Aortic smooth muscle cell (primary cell): ENCODE data around the gene AUNIP. TPM values are rescaled to one million over a fixed set of nuclear protein-coding genes. Genes with fewer than 3 reads are reported as not detected.

Experiments
- total RNA-seq: library from RNA; depleted of rRNA; stranded (reverse); fragments of >200 nt; gene quantifications from 2 replicates; pipeline ENCODE4 v1.2.3, GENCODE V29; 2014

AUNIP gene
- 1.7 and 3.6 TPM in 2 replicates for total RNA-seq

GRCh38 chr1:25858906-25859789 lies at the start of gene AUNIP:
Gene AUNIP, minus strand, starts transcription at chr1:25859457. Its CDS starts 100 bp downstream, at chr1:25859357.

DNA sequence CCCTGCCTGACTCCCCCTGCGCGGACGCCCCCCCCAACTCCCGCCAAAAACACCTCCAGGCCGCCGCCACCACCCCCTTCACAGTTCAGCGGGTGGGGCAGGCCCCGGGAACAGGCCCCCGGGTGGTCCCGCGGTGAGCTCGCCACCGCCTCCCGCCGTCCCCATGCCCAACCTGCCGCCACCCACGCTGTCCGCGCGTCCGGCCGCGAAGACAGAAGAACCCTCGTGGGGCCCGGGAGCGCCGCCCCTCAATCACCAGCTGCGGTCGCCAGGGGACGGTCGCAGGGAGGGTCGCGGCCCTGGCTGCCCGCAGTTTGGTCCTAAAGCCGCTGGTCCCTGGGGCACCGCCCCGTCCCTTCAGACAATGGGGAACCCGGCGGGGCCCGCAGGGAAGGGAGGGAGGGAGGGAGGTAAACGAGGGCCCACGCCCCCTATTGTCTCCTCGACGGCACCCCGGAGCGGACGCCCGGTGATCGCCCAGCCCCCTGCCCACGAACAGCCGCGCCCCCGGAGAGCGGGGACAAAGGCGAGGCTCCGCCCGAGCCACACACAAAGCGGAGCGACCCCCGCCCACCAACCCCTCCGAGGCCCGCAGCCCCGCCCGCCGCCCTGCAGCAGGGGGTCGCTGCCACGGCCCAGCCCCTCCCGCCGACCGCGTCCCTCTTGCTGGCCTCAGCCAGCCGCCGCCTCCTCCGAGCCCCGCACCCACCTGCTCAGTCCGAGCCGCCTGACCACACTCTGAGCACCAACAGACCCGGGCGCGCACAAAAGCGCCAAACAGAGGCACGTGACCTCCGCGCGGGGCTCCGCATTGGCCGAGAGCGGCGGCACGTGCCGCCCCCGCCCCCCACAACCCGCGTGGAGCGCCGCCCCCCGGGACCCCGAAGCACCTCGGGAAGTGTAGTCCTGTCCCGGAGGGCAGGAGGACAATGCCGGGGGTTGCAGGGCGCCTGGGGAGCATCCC lies 46.7 kb upstream of the AUNIP start, which contains the start of gene STMN1:
Gene STMN1 (minus strand): TSS at position 740 of the 964 bp plus-strand sequence. CDS start 1,743 bp downstream, outside the sequence.

GRCh38 chr1:25875154-25875855 lies 16.0 kb upstream of the AUNIP start, which contains the start of gene PAQR7:
Gene PAQR7, minus strand, starts transcription at chr1:25875708. Its CDS starts 11,869 bp downstream, at chr1:25863839.

DNA sequence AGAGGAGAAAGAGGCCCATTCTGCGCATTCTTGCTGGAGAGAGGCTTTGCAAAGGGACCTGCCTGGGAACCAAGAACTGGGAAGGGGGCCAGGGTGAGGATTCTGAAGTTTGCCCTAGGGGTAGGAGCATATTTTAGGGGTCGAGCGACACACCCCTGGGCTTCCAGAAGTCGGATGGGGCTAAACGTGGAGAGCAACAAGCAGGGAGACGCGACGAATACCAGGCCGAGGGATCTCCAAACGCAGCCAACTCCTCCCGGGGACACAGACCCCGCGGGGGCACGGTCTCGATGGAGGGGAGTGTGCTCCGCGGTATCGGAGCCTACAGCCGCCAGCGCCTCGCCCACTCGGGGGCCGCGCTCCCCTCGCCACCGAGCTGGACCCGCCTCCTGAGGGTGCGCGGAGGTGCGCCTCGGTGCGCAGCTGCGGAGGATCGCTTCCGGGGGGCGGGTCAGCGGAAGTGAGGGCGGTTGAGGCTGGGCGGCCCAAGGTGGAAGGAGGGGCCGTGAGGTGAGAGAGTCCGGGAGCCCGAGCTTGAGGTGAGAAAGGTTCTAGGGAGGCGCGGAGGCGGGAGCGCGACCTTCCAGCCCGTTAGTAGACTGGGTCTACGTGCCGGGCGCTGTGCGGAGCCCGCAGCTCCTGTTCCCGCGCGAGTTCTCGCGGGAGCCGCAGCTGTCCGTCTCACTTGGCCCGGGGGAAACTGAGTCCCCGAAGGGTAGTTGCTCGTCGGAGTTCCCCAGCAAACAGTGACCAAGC lies 39.6 kb downstream of the AUNIP start, which contains the start of gene MTFR1L:
Gene MTFR1L (plus strand): TSS at position 464 of the 756 bp plus-strand sequence. CDS start 3,151 bp downstream, outside the sequence.

GRCh38 chr1:25799935-25800702 lies 59.1 kb downstream of the AUNIP start, which contains the start of gene SELENON:
Gene SELENON, plus strand, starts transcription at chr1:25800193. Its CDS starts 38 bp downstream, at chr1:25800231.

Other genes with a start within 250 kb of the AUNIP start
- 6.1 and 8.9 TPM in 2 replicates for gene MAN1C1, start 242.7 kb downstream of the AUNIP start, total RNA-seq
- 13.2 and 24.1 TPM in 2 replicates for gene SELENON, start 59.3 kb downstream of the AUNIP start, total RNA-seq
- gene MTFR1L, start 39.5 kb downstream of the AUNIP start, total RNA-seq: 31.3 and 33.9 TPM in 2 replicates
- gene PAQR7, start 16.3 kb upstream of the AUNIP start, total RNA-seq: 5.7 and 8.2 TPM in 2 replicates
- gene STMN1, start 47.0 kb upstream of the AUNIP start, total RNA-seq: 141 and 144 TPM in 2 replicates
- gene PAFAH2, start 138.6 kb upstream of the AUNIP start, total RNA-seq: 8.5 and 8.6 TPM in 2 replicates
- gene EXTL1, start 162.3 kb upstream of the AUNIP start, total RNA-seq: 0.06 and 0.13 TPM in 2 replicates
- gene SLC30A2, start 186.7 kb upstream of the AUNIP start, total RNA-seq: not detected in 2 replicates
- gene TRIM63, start 208.2 kb upstream of the AUNIP start, total RNA-seq: under 0.01 TPM in 1 of 2 replicates, not detected in the other